ENCODE data around the gene SSR1. TPM values are rescaled to one million over a fixed set of nuclear protein-coding genes. Genes with fewer than 3 reads are reported as not detected.
"Not testable (repeated sequence)": the region's sequence is repeated elsewhere in the genome, so short reads cannot be mapped to it uniquely, and the experiment has no call there.

SSR1 gene
- total RNA-seq, 1 donor from 2014 or later = 33.9 TPM

DNA sequence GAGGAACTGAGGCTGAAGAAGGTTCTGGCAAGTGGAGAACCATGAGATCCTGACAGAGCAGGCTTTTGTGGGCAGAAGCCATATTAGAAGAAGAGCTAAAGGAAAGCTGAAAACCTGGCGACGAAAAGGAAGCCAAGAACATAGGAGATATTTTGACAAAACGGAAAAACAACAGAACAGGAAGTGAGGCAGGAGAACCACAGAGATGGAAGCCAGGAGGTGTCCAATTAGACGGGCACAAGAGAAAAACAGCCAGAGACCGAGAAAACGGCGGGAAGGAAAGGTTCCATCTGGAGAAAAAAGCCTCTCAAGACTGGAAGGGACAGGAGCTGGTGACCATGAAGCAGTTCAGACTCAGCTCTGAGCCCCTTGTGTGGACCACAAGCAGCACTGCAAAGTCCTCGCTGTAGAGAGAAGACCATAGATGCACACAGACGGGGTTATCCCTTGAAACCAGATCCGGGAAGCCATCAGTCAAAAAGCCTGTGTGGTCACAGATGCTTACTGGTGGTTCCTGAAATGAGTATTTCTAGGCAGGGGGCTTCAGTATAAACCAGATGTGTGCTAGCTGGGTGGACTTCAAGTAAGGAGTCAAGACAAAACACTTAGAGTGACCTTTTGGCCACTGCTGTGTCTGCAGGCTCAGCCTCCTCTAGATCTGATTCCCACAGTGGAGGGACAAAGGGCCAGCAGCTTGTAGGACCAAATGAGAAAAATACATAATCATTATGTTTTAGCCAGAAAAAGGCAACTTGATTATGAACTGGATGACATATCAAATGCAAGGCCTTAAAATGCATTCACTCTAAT lies 30.7 kb downstream of the SSR1 start:
- DNase-seq (ENCODE audit: low read depth in 2 of 2) = no peak

DNA sequence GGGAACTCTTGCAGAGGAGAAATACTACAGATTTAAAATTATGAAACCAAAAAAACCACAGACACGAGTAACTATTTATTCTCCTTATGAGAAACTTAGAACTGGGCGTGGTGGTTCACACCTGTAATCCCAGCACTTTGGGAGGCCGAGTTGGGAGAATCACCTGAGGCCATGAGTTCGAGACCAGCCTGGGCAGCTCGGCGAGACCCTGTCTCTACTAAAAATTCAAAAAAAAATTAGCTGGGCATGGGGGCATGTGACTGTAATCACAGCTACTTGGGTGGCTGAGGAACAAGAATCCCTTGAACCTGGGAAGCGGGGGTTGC lies 36.8 kb downstream of the SSR1 start:
- DNase-seq (ENCODE audit: low read depth in 2 of 2) = no peak

DNA sequence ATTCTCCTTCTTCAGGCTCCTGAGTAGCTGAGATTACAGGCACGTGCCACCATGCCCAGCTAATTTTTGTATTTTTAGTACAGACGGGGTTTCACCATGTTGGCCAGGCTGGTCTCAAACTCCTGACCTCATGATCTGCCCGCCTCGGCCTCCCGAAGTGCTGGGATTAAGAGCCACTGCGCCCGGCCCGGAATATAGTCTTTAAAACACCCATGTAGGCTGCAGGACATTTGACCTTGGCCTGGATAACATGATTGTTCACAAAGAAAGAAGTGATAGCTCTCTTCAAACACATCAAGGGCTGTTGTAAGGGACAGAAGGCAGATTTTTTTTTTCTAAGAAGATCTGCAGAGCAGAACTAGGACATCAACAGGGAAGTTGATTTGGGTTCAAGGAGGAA lies 38.5 kb downstream of the SSR1 start:
- not testable (repeated sequence) for DNase-seq (ENCODE audit: low read depth in 2 of 2)

DNA sequence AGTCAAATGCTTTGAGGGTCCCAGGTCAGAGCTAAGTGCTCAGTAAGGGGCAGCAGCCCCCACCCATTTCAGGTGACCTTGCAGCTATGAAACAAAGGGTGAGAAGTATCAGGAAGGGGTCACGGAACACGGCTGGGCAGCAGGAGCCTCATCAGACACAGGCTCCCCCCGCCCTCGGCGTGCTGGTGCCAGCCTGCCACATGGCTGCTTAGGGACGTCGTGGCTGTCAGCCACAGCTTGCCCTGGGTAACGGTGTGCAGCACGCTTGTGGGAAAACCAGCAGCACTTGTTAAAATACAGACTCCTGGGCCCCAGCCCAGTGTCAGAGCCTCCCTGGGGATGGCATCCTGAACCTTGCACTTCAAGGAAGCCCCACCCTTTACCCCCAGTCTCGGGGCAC lies 39.3 kb downstream of the SSR1 start:
- no peak for DNase-seq (ENCODE audit: low read depth in 2 of 2)

DNA sequence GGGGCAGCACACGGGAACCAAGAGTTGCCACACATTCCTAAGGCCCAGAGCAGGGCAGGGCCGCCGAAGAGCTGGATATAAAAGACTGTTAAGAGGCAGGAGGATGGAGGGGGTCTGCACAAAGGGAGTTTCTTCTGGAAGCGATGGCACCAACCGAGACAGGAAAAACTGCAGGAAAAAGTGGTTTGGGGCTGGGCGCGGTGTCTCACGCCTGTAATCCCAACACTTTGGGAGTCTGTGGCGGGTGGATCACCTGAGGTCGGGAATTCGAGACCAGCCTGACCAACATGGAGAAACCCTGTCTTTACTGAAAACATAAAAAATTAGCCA lies 41.8 kb downstream of the SSR1 start:
- DNase-seq (ENCODE audit: low read depth in 2 of 2) = no peak

DNA sequence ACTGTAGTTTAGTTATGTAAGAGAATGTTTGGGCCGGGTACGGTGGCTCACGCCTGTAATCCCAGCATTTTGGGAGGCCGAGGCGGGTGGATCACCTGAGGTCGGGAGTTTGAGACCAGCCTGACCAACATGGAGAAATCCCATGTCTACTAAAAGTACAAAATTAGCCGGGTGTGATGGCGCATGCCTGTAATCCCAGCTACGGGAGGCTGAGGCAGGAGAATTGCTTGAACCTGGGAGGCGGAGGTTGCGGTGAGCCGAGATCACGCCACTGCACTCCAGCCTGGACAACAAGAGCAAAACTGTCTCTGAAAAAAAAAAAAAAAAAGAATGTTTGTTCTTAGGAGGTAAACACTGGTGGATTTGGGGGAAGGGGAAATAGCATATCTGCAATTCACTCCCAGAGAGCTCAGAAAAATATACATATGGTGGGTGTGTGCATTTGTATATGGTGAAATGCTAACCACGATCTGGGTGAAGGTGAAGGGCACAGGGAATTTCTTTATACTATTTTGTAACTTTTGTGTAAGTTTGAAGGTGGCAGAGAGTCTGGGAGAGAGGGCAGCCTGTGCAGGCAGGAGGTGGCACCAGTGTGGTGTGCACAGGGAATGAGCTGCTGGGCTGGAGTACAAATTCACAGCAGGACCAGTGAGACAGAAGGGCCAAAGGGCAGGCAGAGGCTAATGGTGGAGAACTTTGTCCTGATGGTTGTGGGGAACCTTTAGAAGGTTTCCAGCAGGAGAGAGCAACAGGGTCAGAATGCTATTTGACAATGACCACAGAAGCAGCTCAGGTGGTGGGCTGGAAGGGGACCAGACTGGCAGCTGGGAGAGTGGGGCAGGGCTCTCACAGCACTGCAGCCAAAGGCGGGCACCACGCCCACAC lies 42.4 kb downstream of the SSR1 start:
- DNase-seq (ENCODE audit: low read depth in 2 of 2) = no peak

DNA sequence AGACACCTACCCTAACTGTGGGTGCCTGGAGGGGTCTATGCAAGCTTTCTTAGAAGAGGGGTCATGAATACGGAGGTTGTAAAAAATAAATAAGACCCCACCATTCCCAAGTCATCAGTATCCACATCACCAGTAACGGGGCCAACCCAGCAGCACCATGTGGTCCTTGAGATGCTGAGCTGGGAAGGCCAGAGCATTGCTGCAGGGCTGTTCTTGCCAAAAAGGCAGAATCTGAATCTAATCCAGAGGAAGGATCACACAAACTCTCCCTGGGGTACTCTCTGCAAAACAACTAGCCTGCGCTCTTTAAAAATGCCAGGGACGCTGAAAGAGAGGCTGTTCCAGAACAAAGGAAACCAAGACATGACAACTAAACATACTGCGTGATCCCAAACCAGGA lies 43.2 kb downstream of the SSR1 start:
- no peak for DNase-seq (ENCODE audit: low read depth in 2 of 2)

DNA sequence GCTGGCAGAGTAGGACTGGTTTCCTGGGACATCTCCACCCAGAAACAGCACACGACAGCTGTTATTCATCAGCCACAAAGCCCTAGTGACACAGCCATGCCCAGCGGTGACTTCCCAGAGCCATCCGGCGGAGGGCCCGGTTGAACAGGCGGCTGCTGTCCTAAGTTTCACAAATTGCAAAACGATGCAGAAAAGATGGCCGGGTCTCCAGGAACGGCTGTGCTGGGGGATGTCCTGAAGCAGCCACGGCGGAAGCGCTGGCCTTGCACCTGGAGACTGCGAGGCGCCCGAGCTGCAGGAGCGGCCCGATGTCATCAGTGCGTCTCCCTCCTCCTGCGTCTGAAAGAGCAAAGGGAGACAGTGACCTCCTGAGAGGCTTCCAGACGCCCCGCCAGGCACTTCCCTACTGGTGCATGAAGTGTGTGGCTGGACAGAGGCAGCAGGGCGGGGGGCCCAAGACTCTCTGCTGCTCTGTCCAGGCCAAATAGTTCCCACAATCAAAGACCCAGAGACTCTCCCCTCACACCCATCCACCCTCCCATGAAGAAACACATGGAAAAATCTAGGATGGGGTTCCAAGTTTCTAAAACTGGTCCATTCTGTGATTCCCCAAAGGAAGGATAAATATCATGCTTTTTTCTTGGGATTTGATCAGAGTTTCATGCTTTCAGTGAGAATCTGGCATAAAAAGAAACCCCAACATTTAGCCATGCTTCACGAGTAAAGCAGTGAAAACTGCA lies 44.0 kb downstream of the SSR1 start:
- DNase-seq (ENCODE audit: low read depth in 2 of 2) = no peak

DNA sequence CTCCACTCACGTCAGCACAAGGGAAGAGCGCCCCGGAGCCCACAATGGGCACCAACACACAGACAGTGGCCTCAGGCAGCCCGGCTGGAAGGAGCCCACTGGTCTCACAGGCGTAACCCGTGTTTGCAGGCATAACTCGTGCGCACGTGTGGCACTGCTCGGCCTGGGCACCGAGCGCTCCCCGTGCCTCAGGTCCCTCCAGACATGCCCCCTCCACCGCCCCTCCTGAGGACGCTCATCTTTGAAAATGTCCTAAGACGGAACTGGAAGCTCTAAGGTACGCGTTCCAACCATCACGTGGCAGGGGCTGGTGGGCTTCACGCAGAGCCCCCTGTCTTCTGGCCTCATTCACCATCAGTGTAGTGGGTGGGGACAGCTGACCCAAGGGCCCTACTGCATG lies 44.6 kb downstream of the SSR1 start:
- no peak for DNase-seq (ENCODE audit: low read depth in 2 of 2)

DNA sequence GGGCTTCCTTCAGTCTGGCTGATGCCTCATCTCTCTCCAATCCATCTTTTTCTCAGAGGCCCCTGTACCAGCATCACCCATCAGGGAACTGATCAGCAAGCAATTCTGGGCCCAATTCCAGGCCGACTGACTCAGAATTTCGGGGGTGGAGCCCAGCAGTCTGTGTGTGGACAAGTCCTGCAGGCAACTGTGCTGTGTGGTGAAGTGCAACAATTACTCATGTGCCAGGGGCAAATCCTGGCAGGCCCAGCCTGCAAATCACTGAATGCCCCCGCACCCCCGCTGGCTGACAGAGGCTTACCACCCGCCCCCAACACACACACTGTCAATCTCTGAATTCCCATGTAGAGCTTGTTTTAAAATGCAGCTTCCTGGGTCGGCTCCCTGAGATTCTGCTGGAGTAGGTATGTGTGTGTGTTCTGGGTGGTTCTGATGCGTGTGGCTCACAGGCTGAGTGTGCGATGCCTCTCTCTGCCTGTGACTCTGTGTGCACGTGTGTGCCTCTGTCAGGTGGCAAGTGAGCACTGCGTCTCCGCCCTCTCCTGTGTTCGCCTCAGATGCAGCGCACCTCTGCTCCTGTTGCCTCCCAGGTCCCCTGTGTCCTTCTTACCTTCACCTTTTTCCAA lies 45.4 kb downstream of the SSR1 start:
- peak; percentile 58 to 88 for DNase-seq (ENCODE audit: low read depth in 2 of 2)

DNA sequence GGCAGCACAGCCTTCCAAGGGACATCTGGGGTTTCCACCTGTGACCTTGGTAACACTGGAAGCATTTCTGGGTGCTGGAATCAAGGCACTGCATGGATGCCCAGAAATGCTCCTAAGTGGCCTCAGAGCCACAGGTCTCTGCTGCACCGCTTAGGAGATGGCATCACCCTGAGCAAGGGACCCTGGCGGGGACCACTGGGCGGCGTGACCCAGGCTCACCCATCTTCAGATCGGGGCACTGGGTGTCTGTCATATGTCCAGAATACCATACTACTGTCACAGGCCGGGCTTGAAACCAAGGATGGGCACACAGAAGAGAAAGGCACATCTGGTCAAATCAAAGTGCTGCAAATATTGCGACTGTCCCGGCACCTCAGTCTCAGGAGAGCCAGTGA lies 45.9 kb downstream of the SSR1 start:
- DNase-seq (ENCODE audit: low read depth in 2 of 2) = no peak

DNA sequence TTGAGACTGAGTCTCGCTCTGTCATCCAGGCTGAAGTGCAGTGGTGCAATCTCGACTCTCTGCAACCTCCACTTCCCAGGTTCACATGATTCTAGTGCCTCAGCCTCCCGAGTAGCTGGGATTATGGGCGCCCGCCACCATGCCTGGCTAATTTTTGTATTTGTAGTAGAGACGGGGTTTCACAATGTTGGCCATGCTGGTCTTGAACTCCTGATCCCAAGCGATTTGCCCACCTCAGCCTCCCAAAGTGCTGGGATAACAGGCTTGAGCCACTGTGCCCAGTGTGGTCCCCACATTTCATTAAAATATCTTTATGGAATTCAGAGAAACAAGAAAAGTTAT lies 47.6 kb downstream of the SSR1 start:
- not testable (repeated sequence) for DNase-seq (ENCODE audit: low read depth in 2 of 2)

DNA sequence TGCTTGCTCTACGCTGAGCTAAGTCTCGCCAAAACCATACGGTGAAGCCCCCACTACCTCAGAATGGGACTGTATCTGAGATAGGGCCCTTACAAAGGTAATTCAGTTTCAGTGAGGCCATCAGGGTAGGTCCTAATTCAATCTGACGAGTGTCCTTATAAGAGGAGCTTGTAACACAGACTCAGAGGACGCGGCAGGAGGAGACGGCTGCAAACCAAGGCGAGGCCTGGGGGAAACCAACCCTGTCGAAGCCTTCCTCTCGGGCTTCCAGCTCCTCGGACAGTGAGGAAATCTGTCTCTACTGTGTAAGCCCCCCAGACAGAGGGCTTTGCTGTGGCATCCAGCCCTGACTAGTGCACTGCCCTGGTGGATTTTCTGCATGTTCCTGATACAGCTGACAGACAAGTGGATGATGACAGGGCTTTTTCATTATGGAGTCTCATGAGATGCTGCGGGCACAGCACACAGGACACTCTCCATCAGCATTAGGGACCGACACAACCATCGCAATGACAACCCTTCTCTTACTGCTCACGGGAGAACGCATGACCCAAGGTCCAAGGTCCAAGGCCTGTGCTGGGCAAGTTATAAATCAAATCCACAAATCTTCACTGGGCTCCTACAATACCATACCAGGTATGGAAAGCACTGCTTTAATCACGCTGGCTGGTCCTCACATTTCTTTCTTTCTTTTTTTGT lies 48.2 kb downstream of the SSR1 start:
- no peak for DNase-seq (ENCODE audit: low read depth in 2 of 2)

DNA sequence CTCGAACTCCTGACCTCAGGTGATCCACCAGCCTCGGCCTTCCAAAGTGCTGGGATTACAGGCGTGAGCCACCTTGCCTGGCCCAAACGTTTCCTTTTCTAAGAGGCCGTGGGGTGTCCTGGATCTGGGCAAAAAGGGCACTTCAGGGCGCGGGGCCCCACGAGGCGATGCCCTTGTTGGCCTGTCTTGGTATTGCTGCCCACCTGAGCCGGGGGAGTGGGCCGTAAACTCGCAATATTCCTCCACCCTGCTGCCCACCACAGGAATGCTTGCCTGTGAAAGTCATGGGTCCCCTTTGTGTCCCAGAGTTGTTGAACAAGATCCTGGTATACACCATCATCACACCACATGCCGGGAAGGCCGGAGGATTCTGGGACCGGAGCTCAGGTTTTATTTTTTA lies 49.0 kb downstream of the SSR1 start:
- no peak for DNase-seq (ENCODE audit: low read depth in 2 of 2)

DNA sequence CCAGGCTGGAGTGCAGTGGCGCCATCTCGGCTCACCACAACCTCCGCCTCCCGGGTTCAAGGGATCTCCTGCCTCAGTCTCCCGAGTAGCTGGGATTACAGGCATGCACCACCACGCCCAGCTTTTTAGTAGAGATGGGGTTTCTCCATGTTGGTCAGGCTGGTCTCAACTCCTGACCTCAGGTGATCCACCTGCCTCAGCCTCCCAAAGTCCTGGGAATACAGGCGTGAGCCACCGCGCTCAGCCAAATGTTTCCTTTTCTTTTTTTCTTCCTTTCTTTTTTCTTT lies 49.5 kb downstream of the SSR1 start:
- DNase-seq (ENCODE audit: low read depth in 2 of 2) = not testable (repeated sequence)

DNA sequence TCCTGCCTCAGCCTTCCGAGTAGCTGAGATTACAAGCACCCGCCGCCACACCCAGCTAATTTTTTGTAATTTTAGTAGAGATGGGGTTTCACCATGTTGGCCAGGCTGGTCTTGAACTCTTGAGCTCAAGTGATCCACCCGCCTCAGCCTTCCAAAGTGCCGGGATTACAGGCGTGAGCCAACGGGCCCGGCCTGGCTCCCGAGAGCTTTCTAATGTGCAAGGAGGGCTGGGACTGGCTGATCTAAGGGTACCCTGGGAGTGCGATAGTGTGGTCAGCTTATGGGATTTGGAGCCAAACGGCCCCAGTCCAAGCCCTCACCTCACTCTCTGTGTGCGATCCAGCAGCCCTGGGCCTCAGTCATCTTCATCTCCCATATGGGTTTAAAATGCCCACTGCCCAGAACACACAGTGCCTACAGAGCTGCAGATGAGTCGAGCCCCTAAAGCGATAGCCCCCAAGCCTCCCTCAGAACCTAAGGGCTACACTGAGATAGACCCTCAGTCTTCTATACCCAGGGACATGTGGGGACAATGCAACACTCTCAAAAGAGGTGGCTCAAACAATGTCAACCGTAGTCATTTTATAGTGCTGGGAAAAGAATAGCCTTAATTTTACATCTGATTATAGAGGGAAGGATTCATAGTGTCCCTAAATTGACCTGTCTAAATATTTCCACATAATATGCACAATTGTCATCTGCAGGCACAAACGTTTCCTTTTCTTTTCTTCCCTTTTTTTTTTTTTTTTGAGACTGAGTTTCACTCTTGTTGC lies 50.1 kb downstream of the SSR1 start:
- DNase-seq (ENCODE audit: low read depth in 2 of 2) = no peak

DNA sequence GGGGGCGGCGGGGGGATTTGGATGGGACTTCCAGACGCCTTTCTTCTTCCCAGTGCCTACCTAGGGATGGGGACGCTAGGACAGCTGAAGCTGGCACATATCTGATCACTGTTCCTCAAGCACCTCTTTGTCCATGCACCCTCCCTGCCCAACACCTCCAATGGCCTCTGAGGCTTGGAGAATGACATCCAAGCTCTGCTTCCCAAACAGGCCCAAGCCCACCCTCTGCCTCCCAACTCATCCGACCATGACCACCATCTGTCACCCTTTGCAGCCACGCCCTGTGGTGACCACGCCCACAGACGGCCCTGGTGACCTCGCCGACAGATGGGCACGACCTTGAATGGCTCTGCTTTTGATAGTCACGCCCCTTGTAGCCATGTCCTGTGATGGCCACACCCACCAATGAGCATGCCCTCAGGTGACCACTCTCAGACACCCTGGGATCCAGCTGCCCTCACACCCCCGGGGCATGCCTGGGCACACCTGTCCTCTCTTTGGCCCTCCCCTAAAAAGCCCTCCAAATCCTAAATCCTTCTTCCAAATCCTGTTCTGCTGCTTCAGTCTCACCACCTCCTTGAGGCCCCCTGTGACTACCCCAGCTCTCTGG lies 51.0 kb downstream of the SSR1 start:
- DNase-seq (ENCODE audit: low read depth in 2 of 2) = no peak

DNA sequence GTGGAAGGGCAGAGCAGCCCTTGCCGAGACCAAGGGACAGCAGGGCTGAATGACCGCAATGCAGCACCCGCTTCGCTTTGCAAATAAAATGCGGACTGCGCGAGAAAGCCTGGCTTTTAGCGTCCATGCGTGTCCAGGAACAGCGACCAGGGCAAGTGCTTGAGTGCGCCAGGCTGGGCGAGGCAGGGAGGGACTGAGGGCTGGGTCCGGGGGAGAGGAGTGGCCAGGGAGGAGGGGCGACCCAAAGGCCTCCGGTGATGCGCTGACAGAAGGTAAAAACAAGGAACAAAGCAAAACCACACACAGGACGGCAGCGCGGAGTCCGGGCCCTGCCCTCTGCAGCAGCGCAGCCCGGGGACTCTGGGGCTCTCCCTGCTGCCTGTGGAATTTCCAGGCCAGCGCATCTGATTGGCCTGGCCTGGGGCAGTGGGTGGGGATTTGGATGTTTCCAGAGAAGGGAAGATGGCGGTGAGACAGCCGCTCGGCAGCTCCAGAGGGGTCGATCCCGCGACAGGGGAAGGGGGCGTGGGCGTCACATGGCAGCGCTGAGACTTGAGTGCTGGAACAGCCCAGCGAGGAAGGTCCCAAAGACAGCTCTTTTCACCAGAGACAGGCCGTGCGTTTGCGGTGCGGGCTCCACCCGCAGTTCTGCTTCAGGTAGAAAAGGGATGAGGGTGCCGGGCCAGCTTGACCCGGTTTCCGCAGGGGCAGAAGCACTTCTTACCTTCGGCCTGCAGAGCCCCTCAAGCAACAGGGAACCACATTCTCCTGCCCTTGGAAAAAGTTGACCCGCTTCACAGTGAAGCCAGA lies 51.8 kb downstream of the SSR1 start:
- DNase-seq (ENCODE audit: low read depth in 2 of 2) = peak; percentile 84 to 90

DNA sequence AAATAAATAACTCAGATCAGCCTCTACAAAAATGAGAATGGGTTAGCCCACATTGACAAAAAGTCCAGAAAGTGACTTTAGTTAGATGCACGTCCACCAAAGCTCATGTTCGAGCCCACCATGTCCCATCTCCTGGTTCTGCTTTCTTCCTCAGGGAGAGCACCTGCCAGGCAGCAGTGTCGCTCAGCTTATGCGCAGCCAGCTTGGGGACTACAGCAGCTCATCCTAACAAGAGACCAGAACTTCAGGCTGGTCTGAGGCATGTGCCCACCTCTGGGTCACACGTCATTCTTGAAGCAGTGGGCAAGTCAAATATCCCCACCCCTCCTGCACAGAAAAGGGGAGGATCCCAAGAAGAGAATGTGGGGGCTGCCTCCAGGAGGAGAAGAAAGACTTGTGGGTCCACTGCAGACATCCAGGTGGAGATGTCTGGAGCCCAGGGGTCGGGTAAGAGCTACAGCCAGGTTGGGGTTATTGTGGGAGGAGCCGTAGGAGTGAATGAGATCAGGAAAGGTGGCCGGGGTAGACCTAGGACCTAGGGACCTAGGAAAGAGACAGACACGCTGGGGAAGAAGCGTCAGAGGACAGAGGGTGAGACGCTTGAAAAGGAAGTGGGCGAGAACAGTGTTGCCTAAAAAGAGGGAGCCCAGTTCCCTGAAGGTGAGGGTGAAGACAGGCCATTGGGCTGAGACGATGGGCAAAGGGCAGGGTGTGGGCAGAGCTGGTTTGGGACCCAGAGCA lies 52.5 kb downstream of the SSR1 start:
- DNase-seq (ENCODE audit: low read depth in 2 of 2) = no peak

All from lung microvascular endothelial cell (primary cell).